DOHH2 (cell line): ENCODE data around the gene STXBP4.

Experiments
- EZH2phosphoT487 ChIP-seq: fragments of 200-600 bp; sonication (generic); IDR thresholded peaks from 2 replicates; pipeline ENCODE4 v1.6.1; 2017; ENCODE audit warnings: borderline replicate concordance, mild to moderate bottlenecking, antibody characterized with exemption, low read length, moderate library complexity, mixed read lengths
- TF ChIP-seq, protein P1 (sequence below): fragments of 200-600 bp; sonication (generic); IDR thresholded peaks from one replicate; pipeline ENCODE4 v1.5.1; 2014; ENCODE audit warnings: antibody characterized with exemption, mild to moderate bottlenecking, low read depth, low read length; ENCODE audit not compliant: poor library complexity, severe bottlenecking

DNA sequence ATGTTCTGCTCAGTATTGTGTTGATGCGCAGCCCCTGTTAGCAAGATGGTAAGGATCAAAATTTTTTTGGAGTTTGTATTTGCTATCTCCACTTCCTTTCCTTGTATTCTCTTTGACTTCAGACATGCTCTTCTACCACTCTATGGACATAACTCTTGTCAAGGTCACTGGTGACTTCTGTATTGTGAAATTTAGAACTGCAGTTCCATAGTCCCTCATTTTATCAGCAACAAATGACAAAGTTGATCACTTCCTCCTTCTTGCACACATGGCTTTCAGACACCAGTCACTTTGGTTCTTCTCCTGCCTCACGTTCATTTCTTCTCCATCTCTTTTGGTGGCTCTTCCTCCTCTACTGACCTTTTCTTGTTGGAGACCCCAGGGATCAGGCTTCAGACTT, 21.2 kb upstream of the STXBP4 start:
- TF ChIP-seq, protein P1, sequence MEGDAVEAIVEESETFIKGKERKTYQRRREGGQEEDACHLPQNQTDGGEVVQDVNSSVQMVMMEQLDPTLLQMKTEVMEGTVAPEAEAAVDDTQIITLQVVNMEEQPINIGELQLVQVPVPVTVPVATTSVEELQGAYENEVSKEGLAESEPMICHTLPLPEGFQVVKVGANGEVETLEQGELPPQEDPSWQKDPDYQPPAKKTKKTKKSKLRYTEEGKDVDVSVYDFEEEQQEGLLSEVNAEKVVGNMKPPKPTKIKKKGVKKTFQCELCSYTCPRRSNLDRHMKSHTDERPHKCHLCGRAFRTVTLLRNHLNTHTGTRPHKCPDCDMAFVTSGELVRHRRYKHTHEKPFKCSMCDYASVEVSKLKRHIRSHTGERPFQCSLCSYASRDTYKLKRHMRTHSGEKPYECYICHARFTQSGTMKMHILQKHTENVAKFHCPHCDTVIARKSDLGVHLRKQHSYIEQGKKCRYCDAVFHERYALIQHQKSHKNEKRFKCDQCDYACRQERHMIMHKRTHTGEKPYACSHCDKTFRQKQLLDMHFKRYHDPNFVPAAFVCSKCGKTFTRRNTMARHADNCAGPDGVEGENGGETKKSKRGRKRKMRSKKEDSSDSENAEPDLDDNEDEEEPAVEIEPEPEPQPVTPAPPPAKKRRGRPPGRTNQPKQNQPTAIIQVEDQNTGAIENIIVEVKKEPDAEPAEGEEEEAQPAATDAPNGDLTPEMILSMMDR, result no peak
- no peak for TF ChIP-seq EZH2phosphoT487
